AML-193 (cell line): ENCODE results near the gene CELF4.

ENCODE experiments used
- DNase-seq, 2 experiments: peaks; one replicate each; lab custom pipeline; 2025; lab: John Stamatoyannopoulos, UW

The CELF4 gene

DNA sequence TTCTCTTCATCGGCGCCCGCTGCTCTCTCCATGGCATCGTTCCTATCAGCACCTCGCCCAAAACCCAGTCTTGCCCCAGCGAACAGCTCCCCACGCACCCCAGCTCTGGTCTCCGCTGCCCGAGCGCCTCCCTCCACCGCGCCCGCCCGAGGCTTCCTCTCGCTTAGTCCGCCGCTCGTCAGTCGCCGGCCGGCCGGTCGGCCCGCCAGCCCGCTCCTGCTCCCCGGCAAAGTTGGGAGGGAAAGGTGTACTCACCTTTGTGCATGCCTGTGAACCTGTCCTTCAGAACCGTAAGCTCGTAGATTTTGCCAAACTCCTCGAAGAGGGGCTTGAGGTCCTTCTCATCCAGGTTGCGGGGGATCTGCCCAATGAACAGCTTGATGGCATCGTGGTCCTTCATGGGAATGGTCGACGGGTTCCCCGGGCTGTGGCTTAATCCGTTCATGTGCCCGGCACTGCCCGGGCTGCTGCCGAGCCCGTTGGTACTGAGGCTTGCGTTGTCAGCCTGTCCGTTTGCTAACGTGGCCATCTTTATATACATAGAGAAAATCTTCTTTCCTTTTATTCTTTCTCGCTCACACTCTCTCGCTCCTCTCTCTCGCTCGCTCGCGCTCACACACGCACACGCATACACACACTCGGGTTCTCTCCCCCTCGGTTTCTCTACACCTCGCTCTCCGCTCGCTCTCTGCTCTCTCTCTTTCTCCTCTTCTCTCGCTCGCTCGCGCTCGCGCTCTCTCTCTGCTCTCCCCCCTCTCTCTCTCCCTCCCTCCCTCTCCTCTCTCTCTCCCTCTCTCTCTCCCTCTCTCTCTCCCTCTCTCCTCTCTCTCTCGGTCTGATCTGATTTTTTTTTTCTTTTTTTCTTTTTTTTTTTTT, at the start of gene CELF4:
Gene CELF4, minus strand, starts transcription at position 698 of the 876 bp plus-strand sequence.
- DNase-seq = no peak

DNA sequence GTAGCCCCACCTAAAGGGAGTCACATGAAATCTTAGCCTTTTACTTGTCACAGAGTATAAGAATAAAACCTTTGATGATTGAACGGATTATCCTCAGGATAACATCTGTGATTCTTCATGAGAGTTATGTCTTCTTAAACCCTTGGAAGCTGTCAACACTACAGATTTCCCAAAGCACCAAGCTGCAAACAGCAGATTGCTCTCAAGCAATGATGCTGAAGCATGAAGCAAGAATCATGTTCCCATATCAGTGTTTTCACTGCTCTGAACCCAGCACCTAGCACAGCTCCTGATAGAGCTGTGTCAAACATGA, 47.6 kb upstream of the CELF4 start:
- DNase-seq = no peak

DNA sequence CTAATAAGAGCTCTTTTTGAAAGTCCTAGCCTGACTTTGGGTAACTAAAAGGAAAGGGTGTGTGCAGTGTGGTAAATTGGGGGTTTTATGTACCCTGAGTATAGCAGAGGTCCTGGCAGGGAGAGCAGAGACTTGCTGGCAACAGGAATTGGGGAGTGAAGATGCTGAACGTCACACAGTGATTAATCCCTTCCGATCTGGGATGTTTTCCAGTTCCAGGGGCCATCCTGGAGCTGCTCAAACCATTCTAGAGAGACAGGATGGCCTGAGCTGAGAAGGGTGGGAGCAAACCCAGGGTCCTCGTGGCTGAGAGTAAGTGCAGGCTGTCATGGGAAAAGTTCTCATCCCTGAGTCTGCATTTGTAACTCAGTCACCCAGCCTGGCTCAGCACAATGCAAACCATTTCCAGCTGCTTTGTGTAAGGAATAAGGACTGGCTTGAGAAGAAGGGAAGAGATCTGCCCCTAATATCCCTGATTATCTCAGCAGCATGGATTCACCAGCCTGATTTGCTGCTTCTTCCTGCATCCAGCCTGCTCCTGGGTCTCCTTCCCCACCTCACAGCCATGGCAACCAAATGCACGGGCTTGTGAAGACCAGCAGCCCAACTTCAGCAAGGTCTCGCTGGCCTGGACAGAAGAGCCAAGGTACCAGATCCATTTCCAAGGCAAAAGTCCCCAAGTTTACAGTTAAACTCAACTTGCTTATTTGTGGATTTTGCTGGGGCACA, 47.1 kb upstream of the CELF4 start:
- no peak for DNase-seq

DNA sequence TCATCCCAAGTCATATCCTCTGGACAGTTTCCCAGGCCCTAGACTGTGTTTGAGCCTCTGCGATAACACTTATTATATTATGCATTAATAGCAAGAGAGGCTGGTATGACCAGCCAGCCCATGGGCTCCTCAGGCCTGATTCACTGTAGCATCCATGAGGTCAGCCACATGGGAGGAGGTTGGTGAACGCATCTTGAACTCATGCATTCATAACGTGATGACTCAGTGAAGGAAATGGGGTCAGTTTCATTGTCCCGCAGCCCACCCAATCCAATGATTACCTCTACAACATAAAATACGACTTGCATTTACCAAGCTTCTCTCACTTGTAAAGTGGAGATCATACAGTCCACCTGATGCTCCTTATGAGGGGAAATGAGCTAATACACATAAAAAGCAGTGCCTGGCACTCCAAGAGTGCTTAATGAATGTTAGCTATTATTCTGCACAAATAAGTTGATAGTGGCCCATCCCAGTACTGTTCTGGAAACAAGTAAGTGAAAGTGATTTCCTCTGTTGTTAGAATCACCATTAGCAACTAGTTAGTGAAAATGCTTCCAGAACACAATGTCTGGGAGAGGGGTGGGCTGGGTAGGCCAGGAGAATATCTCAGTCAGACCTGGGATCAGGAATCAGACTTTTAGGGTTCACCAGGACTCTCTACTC, 46.1 kb upstream of the CELF4 start:
- DNase-seq = no peak

DNA sequence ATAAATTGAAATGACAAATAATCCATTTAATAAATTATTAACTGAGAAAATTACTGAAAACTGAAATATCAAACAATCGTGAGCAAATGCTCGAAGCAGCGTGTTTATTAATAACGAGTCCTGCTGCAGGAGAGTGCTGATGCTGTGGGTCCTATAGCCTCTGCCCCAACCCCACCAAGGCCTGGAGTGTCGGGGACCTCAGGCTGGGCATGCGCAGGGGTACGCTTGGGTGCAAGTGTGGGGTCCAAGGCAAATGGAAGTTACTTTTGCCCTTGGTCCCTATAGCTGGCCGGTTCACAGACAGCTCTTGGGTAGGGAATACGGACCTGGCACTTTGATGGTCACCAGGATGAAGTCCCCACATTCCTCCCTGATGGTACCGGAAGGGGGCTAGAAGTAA, 43.3 kb upstream of the CELF4 start:
- no peak for DNase-seq

DNA sequence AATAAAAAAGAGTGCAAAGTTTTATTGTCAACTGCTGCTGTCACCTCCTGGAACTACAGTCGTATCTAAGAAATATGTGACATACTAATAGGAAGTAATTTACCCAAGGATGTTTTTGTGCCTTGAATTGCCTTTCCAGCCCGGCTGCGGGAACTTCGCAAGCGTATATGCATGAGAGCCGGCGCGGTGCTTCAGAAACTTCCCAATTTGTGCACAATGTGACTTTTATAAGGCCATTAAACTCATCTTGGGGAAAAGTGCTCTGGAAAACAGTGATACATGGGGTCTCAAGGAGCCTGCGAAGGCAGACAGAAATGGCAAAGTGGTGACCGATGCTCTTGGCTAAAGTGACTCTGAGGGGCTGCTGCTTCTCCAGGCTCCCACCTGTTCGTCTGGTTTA, 41.7 kb upstream of the CELF4 start:
- DNase-seq = no peak

DNA sequence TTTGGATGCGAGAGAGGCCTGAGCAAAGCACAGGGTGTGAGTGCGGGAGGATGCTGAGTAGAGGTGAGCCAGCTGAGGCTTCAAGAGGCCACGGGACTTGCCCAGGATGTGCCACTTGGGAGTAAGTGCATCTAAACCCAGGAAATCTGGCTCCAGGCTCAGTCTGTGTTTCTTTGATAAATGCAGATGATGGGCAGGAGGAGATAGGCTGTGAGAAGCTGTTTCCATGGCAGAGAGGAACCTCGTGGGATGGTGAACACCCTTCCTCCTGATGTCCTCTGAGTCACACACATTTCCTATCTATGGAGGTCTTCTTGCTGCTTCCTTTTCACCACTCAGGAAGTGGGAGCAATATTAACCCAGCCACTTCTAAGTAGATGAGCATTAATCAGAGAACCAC, 38.4 kb upstream of the CELF4 start:
- DNase-seq = no peak

DNA sequence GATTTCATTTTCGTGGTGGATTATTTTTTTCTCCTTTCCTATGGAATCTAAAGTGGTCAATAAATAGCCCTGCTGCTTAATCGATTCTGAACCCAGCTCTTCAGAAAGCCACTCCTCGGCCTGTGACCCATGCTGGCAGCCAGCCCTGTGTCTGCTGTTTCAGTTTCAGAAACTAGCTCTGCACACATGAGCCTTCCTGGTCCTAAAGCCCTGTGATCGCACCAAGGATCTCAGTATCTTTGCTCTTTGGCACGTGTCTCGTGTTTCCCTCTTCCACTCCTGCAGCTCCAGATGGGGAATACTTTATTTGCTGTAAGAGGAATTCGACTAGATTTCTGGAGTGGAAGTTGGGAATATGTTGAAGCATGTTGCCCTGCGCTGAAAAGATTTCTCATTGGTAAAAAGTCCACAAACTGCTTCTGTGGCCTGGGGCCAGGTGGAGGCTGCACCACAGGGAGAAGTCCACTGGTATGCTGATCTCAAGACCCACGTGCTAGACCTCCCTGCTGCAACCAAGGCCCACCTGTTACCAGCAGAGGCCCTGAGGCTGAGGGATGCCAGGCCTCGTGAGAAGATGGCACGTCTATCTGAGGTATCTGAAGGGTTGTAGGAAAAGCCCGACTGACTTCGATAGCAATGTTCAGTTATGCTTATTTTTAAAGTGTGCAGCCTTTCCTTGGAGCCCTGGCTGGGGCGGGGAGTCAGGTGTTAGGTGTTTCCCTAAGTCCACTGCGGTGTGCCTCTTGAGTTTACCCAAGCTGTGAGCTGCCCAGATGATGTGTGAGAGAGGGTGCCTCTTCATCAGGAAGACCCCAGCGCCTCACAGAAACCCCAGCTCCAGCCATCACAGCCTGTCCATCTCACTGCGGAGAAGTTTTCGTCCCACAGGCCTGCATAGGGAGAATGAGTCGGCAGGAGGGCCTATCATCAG, 33.6 kb upstream of the CELF4 start:
- DNase-seq = no peak

DNA sequence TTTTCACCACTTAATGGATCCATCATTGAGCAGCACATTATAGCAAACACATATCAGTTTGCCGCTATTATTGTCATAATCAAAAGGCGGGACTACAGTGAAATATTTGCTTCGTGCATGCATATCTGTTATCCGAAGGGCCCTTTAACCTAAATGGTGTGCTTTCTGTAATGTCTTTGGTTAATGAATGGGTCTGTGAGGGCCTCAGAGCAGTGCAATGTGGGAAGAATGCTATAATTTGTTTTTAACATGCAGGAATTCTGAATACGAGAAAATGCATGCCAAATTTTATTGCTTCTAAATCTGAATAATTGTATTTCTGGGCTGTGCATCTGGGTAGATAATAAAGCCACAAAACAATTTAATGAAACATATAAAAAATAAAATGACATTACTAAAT, 32.8 kb upstream of the CELF4 start:
- DNase-seq = no peak

DNA sequence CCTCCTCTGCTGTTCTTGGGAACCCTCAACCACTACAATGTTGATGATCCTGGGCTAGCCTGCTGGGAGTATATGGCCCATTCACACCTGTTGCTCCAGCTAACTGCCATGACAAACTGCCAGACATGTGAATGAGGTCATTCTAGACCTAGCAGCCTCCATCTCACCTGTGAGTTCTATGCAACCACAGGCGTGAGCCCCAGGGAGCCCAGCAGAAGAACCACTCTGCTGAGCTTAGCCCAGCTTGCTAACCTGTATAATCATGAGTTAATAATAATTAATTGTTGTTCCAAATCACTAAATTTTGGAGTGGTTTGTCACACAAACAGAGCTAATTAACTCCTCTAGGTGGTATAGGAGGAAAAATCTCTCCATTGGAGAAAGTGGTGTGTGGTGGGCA, 24.7 kb upstream of the CELF4 start:
- no peak for DNase-seq

DNA sequence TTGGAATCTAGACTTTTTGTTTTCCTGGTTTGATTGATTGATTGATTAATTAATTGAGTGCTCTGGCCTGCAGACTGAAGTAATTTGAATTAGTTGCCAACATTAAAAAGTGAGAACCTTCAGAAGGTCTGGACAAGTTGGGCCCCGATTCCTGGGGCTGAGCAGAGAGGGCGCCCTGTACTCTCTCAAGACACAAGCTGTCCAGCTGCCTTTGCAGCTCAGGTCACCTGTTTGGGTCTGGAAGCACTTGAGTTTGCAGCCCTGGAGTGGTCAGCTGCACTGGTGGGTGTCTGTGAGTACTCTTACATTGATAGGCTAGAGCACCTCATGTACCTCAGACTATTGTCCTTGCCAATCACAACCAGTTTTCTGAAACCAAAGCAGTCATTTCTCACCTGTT, 22.7 kb upstream of the CELF4 start:
- DNase-seq = no peak

DNA sequence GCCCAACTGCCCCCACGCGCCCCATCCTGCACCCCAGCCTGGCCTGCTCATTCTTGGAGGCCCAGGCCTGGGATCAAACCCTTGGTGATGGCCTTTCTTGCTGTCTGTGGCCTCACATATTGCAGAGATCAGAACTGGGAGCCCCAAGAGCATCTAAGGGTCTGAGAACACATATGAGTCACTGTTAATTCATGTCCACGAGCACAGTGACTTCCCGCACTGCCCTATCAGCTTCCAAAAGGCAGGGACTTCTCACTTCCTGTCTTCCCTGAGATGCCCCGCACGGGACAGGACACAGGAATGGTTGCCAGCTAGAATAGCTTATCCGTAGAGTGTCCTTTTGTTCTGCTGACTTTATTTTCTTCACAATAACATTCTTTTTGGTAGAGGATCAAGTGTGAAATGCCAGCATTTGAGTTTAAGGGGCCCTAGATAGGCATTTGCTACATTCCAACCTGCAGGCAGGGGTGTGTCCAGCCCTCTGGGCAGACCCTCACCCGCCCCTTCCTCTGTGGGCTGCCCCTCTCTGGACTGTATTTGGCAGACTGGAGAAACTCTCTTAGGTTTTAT, 21.1 kb upstream of the CELF4 start:
- no peak for DNase-seq

DNA sequence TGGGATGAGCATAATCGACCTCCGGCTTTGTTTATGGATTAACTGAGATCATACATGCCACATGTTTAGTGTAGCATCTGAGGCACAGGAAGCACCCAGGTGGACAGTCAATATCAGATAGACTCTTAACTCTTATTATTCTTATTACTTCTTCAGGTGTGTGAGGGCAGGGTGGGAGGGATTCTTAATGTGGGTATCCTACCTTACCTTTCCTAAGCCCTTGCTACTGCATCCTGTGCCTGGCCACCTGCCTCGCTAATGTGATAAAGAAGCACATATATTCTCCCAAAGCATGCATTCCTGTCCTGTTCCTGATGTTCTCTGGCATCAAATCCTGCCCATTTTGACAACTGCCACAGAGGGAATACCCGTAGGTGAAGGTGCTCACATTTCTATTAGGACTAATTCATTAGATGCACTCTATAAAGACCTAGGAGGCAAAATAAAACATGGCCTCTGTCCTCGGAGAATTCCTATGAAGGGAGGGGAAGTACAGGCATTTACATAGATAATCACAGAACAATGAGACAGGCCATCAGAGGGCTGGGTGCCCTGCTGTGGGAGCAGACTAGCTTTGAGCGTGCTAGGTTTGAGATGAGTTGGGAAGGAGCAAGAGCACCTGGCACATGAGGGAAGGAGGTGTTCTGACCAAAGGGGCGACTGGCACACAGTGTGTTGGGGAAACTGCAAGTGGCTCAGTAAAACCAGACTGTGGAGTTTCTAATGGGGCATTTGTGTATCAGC, 19.5 kb upstream of the CELF4 start:
- no peak for DNase-seq

DNA sequence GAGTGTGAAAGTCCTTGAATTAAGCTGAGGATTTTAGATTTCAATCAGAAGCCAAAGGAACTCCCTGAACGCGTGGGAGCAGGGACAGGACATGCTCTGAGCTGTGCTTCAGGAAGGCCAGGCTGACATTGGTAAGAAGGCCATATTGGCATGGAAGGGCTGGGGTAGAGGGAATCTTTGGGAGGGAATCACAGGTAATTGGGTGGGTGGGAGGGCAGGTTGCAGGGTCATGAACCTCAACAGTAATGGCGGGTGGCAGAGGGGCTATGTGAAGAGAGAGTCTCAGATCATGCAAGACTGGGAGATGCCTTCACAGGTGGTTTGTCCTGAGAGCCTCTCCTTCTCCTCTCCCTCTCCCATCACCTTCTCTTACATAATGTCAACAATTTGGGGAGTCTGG, 18.6 kb upstream of the CELF4 start:
- DNase-seq = no peak

DNA sequence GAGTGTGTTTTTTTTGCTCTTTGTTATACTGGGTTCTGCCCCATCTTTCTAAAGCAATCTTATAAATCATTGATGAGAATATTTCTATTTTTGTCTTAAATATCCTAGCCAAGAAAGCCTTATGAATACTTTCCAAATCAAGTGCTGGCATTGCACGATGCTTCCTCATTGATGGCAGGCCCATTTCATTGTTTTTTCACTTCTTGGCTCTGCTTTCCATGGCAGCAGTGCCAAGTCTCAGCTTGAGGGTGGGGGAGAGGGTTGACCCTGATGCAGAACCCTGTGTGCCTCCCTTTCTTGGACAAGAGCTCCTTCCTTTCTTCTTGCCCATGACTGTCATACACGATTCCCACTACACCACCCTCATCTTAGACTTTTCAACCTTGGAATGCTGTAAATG, 16.7 kb upstream of the CELF4 start:
- DNase-seq = no peak

DNA sequence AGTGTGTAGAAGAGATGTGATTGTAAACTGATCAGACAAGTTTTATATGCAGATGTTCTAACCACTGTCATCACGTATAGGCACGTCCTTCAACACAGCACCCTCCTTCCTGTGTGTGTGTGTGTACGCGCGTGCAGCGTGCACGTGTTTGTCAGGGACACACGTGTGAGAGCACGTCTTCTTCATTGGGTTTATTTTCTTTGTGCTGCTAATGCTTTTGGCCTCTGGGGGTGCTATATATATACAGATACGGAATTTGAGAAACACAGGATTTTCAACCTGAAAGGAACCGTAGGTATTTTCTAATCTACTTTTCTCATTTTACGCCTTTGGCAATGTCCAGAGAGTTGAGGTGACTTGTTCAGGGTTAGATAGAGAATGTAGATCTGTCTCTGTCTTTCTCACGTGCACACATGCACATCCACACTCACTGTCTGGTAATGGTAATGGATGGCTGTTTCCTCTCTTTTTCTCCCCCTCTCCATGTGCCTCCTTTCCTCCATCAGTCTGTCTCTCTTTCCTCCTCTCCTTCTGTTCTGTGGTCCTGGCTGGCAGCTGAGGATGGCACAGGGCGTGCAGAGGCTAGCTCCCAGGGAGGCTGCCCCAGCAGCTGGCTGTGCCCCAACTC, 13.4 kb upstream of the CELF4 start:
- no peak for DNase-seq

DNA sequence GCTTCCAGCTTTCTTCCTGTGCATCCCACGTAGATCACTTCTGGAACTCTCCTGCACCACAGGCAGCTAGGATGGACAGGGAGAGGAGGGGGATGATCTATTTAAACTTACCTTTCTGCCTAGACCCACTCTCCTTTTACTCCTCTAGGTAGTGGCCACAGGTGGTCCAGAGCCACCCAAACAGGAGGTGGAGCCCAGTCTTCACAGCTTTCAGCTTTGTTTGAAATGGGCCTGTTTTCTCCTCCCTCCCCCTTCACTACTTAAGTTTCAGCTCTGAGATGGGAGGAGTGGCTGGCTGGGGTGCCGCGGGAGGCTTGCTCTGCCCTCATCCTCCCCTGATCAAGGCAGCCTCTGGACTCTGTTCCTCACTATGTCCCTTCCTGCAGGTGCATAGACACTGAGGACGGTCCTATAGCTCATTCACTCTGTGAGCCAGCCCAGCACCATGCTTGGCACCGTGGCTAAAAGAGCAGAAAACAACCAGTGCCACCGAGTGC, 12.6 kb upstream of the CELF4 start:
- no peak for DNase-seq

DNA sequence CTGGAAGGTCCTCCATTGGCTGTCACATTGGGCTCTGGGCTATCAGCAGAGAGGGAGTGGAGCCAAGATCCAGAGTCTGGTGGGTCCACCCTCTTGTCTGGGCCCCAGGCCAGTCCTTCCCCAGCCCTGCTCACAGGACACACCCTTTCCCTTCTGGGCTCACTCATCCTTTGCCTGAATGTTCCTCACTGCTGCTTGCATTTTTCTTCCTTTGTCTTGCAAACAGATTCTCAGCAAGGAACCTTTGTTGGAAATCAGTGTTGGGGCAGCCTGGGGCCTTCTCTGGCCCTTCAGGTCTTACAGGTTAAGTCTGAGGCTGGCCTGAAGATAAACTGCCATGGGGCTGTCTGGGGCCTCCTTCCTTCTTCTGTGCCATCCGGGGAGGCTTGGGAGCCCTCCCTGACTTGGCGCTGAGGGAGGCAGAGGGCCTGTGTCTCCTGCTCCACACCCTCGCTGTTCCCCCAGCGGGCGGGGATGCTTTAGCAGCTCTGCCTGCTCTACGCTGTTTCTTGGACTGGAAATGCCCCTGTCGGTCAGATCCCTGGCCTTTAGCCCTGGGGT, 11.5 kb upstream of the CELF4 start:
- DNase-seq = no peak

DNA sequence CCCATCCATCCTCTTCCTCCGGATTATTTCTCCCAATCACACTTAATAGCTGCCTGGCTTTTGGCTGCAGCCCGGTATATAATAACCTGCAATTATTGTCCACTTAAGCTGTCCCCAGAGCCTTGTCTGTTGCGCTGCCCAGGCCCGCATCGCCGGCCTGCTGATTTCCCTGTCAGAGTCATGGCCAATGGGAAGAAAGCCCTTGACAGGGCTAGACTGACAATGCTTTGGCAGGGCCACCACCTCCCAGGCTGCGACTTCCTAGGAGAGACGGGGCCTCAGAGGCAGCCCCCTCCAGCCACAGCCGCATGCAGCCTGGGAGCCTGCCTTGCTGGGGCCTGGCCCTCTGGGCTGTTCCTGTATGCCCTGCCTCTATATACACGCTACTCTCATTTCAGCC, 10.0 kb upstream of the CELF4 start:
- no peak for DNase-seq

DNA sequence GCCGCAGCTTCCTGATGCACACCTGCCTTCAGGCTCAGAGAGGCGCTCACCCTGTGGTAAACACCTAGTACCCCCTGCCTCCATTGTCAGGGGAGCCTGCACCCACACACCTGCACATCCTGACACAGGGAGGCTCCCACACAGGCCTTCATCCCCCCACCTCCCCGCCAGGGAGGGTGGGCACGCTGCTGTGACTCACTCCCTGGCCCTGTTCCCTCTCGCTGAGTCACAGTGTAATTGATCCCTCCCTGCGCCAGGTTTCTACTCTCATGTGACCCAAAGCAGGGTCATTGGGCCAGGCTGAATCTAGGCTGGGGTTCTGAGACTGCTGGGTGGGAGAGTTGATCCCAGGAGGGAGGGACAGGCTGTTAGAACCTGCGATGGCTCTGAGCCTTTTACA, 8.5 kb upstream of the CELF4 start:
- DNase-seq = no peak
